Right atrium auricular region (tissue), 2 donors: ENCODE results near the gene ANKEF1. TPM values are rescaled to one million over a fixed set of nuclear protein-coding genes. Genes with fewer than 3 reads are reported as not detected.
"Not testable (repeated sequence)": the region's sequence is repeated elsewhere in the genome, so short reads cannot be mapped to it uniquely, and the experiment has no call there.

Experiments used
- DNase-seq: peaks from one replicate; pipeline ENCODE4 v3.0.0-alpha.2; 2019; ENCODE audit warnings: low spot score
- H3K27ac ChIP-seq, 2 donors: fragments of 200-600 bp; sonication (generic); 1 replicate in 1 of 2; 2 replicates in 1 of 2; pipeline ENCODE4 v1.5.1; 2016 to 2019
- H3K27me3 ChIP-seq, 2 donors: fragments of 200-600 bp; sonication (generic); one replicate each; pipeline versions ENCODE4 v1.5.1 to v1.6.0; 2017 to 2019
- H3K36me3 ChIP-seq: fragments of 200-600 bp; sonication (generic); one replicate; pipeline ENCODE4 v1.5.1; 2016
- H3K4me1 ChIP-seq, 2 donors: fragments of 200-600 bp; sonication (generic); one replicate each; pipeline versions ENCODE4 v1.5.1 to v1.6.0; 2017 to 2019
- H3K4me3 ChIP-seq, 2 donors: fragments of 200-600 bp; sonication (generic); 1 replicate in 1 of 2; 2 replicates in 1 of 2; pipeline ENCODE4 v1.5.1; 2017 to 2019; ENCODE audit warnings: mild to moderate bottlenecking in 1 of 2, moderate library complexity in 1 of 2
- H3K9me3 ChIP-seq, 2 donors: fragments of 200-600 bp; sonication (generic); one replicate each; pipeline ENCODE4 v1.5.1; 2019
- CTCF ChIP-seq, 2 donors: fragments of 200-600 bp; sonication (generic); IDR thresholded peaks; one replicate each; pipeline ENCODE4 v1.5.1; 2019; ENCODE audit warnings: antibody characterized with exemption in 2 of 2
- total RNA-seq, 2 donors: library from RNA; depleted of rRNA; stranded (reverse); fragments of >200 nt; gene quantifications; one replicate each; pipeline ENCODE4 v1.1.0, GENCODE V29; 2016

The ANKEF1 gene
- total RNA-seq, 2 donors from 2014 or later = 1.1 to 2.6 TPM

- DNase-seq = no peak
- no peak for TF ChIP-seq CTCF (IDR thresholded peaks at IDR 0.05)
- no peaks in the 10 kb centered on the region for H3K27me3 ChIP-seq
- H3K4me1 ChIP-seq = no peaks in the 10 kb centered on the region
- H3K27ac ChIP-seq = no peak overlapping the region
- no peaks in the 10 kb centered on the region for H3K9me3 ChIP-seq
- no peaks in the 10 kb centered on the region for H3K36me3 ChIP-seq
- H3K4me3 ChIP-seq = no peak overlapping the region
Observed at GRCh38 chr20:10020937-10021336, 13.8 kb upstream of the ANKEF1 start.

DNA sequence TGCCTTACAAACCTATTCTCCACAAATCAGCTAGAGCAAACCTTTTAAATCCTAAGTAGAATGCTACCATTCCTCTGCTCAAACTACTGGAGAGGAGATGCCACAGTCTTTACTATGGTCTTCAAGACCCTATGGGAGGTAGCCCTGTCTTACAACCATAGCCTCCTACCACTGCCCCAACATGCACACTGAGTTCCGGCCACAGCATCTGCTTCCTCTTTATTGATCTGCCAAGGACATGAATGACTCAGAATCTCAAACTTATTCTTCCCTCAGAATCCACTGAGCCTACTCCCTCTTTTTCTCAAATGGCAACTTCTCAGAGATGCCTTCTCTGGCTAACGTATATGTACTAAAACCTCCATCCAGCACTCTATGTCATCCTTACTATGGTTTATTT lies 12.2 kb upstream of the ANKEF1 start:
- no peak for TF ChIP-seq CTCF (IDR thresholded peaks at IDR 0.05)
- Histone ChIP-seq H3K27me3 (peaks cover 0 to 3% of the 10 kb centered on the region in 2 donors), H3K36me3 (no peaks in the 10 kb centered on the region), H3K4me1 (no peaks in the 10 kb centered on the region), H3K4me3 (no peak overlapping the region), H3K9me3 (no peaks in the 10 kb centered on the region), H3K27ac (no peak overlapping the region)
- DNase-seq = no peak

GRCh38 chr20:10023911-10024310 lies 10.9 kb upstream of the ANKEF1 start:
- Histone ChIP-seq H3K36me3 (no peaks in the 10 kb centered on the region), H3K27me3 (peaks cover 0 to 3% of the 10 kb centered on the region in 2 donors), H3K4me1 (no peaks in the 10 kb centered on the region), H3K27ac (no peak overlapping the region), H3K4me3 (no peak overlapping the region), H3K9me3 (no peaks in the 10 kb centered on the region)
- DNase-seq = no peak
- no peak for TF ChIP-seq CTCF (IDR thresholded peaks at IDR 0.05)

DNA sequence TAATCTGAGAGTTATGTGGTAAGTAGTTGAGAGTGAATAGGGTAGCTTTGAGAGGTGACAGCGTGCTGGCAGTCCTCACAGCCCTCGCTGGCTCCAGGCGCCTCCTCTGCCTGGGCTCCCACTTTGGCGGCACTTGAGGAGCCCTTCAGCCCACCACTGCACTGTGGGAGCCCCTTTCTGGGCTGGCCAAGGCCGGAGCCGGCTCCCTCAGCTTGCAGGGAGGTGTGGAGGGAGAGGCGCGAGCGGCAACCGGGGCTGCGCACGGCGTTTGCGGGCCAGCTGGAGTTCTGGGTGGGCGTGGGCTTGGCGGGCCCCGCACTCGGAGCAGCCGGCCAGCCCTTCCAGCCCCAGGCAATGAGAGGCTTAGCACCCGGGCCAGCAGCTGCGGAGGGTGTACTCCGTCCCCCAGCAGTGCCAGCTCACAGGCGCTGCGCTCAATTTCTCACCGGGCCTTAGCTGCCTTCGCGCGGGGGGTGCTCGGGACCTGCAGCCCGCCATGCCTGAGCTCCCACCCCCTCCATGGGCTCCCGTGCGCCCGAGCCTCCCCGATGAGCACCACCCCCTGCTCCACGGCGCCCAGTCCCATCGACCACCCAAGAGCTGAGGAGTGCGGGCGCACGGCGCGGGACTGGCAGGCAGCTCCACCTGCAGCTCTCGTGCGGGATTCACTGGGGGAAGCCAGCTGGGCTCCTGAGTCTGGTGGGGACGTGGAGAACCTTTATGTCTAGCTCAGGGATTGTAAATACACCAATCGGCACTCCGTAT lies 3.2 kb upstream of the ANKEF1 start:
- H3K4me1 ChIP-seq, H3K4me3 ChIP-seq, H3K27me3 ChIP-seq, H3K27ac ChIP-seq, DNase-seq, H3K9me3 ChIP-seq, H3K36me3 ChIP-seq: not testable (repeated sequence)

DNA sequence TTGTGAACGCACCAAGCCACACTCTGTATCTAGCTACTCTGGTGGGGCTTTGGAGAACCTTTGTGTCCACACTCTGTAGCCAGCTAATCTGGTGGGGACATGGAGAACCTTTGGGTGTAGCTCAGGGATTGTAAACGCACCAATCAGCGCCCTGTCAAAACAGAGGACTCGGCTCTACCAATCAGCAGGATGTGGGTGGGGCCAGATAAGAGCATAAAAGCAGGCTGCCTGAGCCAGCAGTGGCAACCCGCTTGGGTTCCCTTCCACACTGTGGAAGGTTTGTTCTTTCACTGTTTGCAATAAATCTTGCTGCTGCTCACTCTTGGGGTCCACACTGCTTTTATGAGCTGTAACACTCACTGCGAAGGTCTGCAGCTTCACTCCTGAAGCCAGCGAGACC lies 2.5 kb upstream of the ANKEF1 start:
- not testable (repeated sequence) for H3K27ac ChIP-seq, DNase-seq, H3K27me3 ChIP-seq, H3K9me3 ChIP-seq, H3K4me3 ChIP-seq, H3K4me1 ChIP-seq, H3K36me3 ChIP-seq

DNA sequence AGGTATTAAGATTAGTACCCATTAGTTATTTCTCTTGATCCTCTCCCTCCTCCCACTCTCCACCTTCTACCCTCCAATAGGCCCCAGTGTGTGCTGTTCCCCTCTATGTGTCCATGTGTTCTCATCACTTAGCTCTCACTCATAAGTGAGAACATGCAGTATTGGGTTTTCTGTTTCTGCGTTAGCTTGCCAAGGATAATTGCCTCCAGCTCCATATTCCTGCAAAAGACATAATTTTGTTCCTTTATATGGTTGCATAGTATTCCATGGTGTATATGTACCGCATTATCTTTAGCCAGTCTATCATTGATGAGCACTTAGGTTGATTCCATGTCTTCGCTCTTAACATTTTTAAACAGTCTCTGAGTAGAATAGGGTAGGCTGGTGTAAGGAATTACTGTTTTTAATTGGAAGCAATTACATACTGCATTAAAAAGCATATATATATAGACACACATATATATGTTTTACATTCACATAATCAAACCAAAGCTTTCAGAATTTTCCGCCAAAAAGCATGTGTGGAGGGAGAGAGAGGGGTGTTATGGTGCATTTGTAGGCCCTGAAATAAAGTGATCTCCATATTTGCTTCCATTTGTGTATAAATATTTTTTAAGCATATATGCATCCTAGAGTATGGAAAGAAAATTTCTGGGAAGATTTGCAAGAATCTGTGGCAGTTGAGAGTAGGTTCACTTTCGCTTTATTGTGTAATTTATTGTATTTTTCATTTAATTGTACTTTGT lies 709 bp upstream of the ANKEF1 start:
- DNase-seq = no peak
- Histone ChIP-seq H3K27me3 (no peaks in the 10 kb centered on the region), H3K4me1 (no peaks in the 10 kb centered on the region), H3K36me3 (no peaks in the 10 kb centered on the region), H3K9me3 (no peaks in the 10 kb centered on the region), H3K27ac (no peak overlapping the region), H3K4me3 (peak overlapping the region in 1 of 2 donors; percentile 55)
- no peak for TF ChIP-seq CTCF (IDR thresholded peaks at IDR 0.05)

GRCh38 chr20:10036321-10036720 lies 1.5 kb downstream of the ANKEF1 start:
- not testable (repeated sequence) for H3K9me3 ChIP-seq, H3K36me3 ChIP-seq, DNase-seq, H3K27ac ChIP-seq, H3K4me1 ChIP-seq, H3K27me3 ChIP-seq, H3K4me3 ChIP-seq
